Osteoblast (primary cell): ENCODE data around the gene MYDGF. TPM values are rescaled to one million over a fixed set of nuclear protein-coding genes. Genes with fewer than 3 reads are reported as not detected.

Experiments used
- DNase-seq: peaks from one replicate; pipeline ENCODE4 v3.0.0; 2011; ENCODE audit warnings: low spot score, mixed read lengths; ENCODE audit not compliant: insufficient read length; ENCODE audit errors: missing footprints
- H2AFZ ChIP-seq: 2 replicates; pipeline ENCODE4 v1.6.0; 2011; ENCODE audit warnings: mild to moderate bottlenecking, low read length
- H3K27ac ChIP-seq: 2 replicates; pipeline ENCODE4 v1.5.1; 2011; ENCODE audit warnings: mild to moderate bottlenecking, low read depth, low read length, moderate library complexity
- H3K27me3 ChIP-seq: 2 replicates; pipeline ENCODE4 v1.6.0; 2012; ENCODE audit warnings: mild to moderate bottlenecking, control low read depth, inconsistent platforms, low read length, moderate library complexity; ENCODE audit not compliant: insufficient read depth
- H3K36me3 ChIP-seq: 2 replicates; pipeline ENCODE4 v1.5.1; 2011; ENCODE audit warnings: mild to moderate bottlenecking, low read length, control low read depth, moderate library complexity; ENCODE audit not compliant: insufficient read depth
- H3K4me1 ChIP-seq: 2 replicates; pipeline ENCODE4 v1.5.1; 2011; ENCODE audit warnings: mild to moderate bottlenecking, low read length, control low read depth, moderate library complexity; ENCODE audit not compliant: insufficient read depth
- H3K4me2 ChIP-seq: 2 replicates; pipeline ENCODE4 v1.6.0; 2011; ENCODE audit warnings: mild to moderate bottlenecking, low read length; ENCODE audit not compliant: insufficient read depth
- H3K4me3 ChIP-seq: fragments of 200-600 bp; sonication (generic); 3 replicates; pipeline ENCODE4 v1.5.1; 2012; ENCODE audit warnings: mild to moderate bottlenecking, low read length, inconsistent platforms; ENCODE audit not compliant: insufficient read depth
- H3K79me2 ChIP-seq: 2 replicates; pipeline ENCODE4 v1.6.0; 2012; ENCODE audit warnings: mild to moderate bottlenecking, low read length, control low read depth, inconsistent platforms; ENCODE audit not compliant: insufficient read depth
- H3K9me3 ChIP-seq: 2 replicates; pipeline ENCODE4 v1.5.1; 2011; ENCODE audit warnings: low read depth, low read length, control low read depth
- H4K20me1 ChIP-seq: 2 replicates; pipeline ENCODE4 v1.6.0; 2012; ENCODE audit warnings: mild to moderate bottlenecking, low read length, control low read depth; ENCODE audit not compliant: insufficient read depth
- CTCF ChIP-seq: IDR thresholded peaks from 2 replicates; pipeline ENCODE4 v1.5.1; 2011; ENCODE audit warnings: mild to moderate bottlenecking, low read depth, low read length, moderate library complexity; ENCODE audit errors: extremely low read depth
- total RNA-seq: library from RNA; depleted of rRNA; stranded (reverse); fragments of >200 nt; gene quantifications from 2 replicates; pipeline ENCODE4 v1.2.3, GENCODE V29; 2012

The MYDGF gene
- total RNA-seq, 1 donor, result 152 TPM

GRCh38 chr19:4675346-4675745 is 5.2 kb upstream of the MYDGF start:
- peaks cover 6% of the 10 kb centered on the region for H3K4me1 ChIP-seq
- no peaks in the 10 kb centered on the region for H3K27me3 ChIP-seq
- no peaks in the 10 kb centered on the region for H3K9me3 ChIP-seq
- no peak for TF ChIP-seq CTCF
- DNase-seq, result peak; percentile 27
- H2AFZ ChIP-seq, result no peak overlapping the region
- H3K4me2 ChIP-seq, result no peak overlapping the region
- no peak overlapping the region for H3K27ac ChIP-seq
- peaks cover 7% of the 10 kb centered on the region for H4K20me1 ChIP-seq
- peaks cover 26% of the 10 kb centered on the region for H3K36me3 ChIP-seq
- no peaks in the 10 kb centered on the region for H3K79me2 ChIP-seq
- H3K4me3 ChIP-seq, result no peak overlapping the region

- peak; percentile 42 for DNase-seq
- Histone ChIP-seq H3K27ac (no peak overlapping the region), H4K20me1 (peaks cover 7% of the 10 kb centered on the region), H3K79me2 (peaks cover 12% of the 10 kb centered on the region), H3K4me1 (peaks cover 14% of the 10 kb centered on the region), H2AFZ (no peak overlapping the region), H3K9me3 (no peaks in the 10 kb centered on the region), H3K4me3 (no peak overlapping the region), H3K27me3 (no peaks in the 10 kb centered on the region), H3K4me2 (no peak overlapping the region), H3K36me3 (peaks cover 22% of the 10 kb centered on the region)
- no peak for TF ChIP-seq CTCF
Observed at GRCh38 chr19:4673726-4674125, 3.6 kb upstream of the MYDGF start.

- H3K27me3 ChIP-seq, result no peaks in the 10 kb centered on the region
- H3K79me2 ChIP-seq, result peaks cover 17% of the 10 kb centered on the region
- H3K4me3 ChIP-seq, result no peak overlapping the region
- peak; percentile 32 for DNase-seq
- peaks cover 3% of the 10 kb centered on the region for H4K20me1 ChIP-seq
- H3K4me2 ChIP-seq, result no peak overlapping the region
- peaks cover 14% of the 10 kb centered on the region for H3K4me1 ChIP-seq
- H3K27ac ChIP-seq, result no peak overlapping the region
- H3K36me3 ChIP-seq, result peaks cover 22% of the 10 kb centered on the region
- TF ChIP-seq CTCF, result no peak
- no peaks in the 10 kb centered on the region for H3K9me3 ChIP-seq
- no peak overlapping the region for H2AFZ ChIP-seq
Observed at GRCh38 chr19:4673216-4673615, 3.1 kb upstream of the MYDGF start.

- Histone ChIP-seq H3K4me1 (peaks cover 14% of the 10 kb centered on the region), H3K36me3 (peaks cover 25% of the 10 kb centered on the region), H3K4me3 (no peak overlapping the region), H3K9me3 (no peaks in the 10 kb centered on the region), H3K4me2 (peak overlapping the region; percentile 79), H3K27ac (peak overlapping the region; percentile 17), H4K20me1 (no peaks in the 10 kb centered on the region), H3K79me2 (peaks cover 29% of the 10 kb centered on the region), H2AFZ (peak overlapping the region; percentile 53), H3K27me3 (no peaks in the 10 kb centered on the region)
- TF ChIP-seq CTCF, result no peak
- peak; percentile 51 for DNase-seq
Observed at GRCh38 chr19:4671185-4671851, 1.2 kb upstream of the MYDGF start.
